ENCODE data around the gene ZNF473.
"Not testable (repeated sequence)": the region's sequence is repeated elsewhere in the genome, so short reads cannot be mapped to it uniquely, and the experiment has no call there.

Gene ZNF473

DNA sequence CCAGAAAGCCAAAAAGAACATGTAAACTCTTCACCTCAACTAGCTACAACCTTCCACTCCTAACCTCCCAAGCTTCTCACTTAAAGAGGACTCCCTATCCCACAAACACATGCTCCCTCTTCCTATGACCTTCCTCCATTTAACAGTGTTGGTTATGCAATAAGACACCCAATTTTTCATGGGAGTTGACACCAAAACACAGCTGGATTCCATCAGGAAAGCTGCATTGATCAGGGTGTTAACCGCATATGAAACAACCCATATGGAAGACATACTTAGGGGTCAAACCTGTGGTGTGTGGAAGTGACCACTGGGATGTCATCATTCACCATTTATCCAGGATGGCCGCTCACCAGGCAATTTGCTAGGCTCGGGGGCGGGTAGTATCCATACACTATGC lies 21.9 kb downstream of the ZNF473 start:
- DNase-seq (ENCODE audit: low read depth, low spot score): no peak

- DNase-seq (ENCODE audit: low read depth, low spot score): peak; percentile 60
Measured at GRCh38 chr19:50050406-50051227, 24.8 kb downstream of the ZNF473 start.

- DNase-seq (ENCODE audit: low read depth, low spot score): not testable (repeated sequence)
Measured at GRCh38 chr19:50051228-50051895, 25.6 kb downstream of the ZNF473 start.

DNA sequence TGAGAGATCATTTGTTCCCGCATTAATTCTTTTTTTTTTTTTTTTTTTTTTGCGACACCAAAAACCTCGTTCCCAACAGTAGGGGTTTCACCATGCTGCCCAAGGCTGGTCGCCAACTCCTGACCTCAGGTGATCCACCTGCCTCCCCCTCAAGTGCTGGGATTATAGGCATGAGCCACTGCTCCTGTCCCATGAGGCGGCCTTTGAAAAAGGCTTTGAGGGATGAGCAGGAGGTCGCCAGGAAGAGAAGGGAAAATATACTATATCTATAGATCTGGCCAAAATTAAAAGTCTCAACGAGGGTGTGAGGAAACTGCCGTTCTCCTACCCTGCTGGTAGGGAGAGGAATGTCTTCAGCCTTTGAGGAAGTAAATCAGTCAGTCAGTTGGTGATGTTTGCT lies 26.2 kb downstream of the ZNF473 start:
- no peak for DNase-seq (ENCODE audit: low read depth, low spot score)

DNA sequence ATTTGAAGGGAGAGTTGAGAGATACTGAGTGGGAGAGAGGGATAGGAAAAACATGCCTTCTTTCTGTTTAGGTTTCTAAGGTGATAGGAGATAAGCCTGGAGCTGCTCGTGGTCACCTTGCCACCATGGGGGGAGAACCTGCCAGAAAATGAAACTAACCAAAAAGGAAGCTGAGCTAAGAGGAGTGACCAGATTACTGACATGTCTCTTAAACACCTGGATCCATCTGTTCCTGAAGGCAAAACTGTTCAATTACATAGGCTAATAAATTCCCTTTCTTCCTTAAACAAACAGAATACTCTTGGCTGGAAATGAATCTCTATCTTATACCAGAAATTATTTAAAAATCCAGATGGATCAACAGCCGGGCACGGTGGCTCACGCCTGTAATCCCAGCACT lies 27.3 kb downstream of the ZNF473 start:
- DNase-seq (ENCODE audit: low read depth, low spot score): no peak

DNA sequence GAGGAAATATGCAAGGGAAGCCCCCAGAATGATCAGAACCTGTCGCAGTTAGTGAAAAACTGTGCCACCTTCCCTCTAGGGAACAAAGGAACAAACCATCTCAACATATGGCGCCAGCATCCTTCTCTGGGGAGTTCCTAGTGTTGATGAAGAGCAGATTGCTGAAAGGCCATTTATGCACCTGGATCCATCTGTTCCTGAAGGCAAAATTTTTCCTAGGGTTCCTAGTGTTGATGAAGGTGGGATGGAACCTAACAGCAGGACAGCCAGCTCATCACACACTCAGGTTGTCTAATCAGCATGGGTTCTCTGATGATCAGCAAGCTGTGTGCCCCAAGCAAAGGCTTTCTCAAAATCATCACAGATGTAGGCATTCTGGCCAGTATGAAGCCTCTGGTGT lies 32.6 kb downstream of the ZNF473 start:
- no peak for DNase-seq (ENCODE audit: low read depth, low spot score)

DNA sequence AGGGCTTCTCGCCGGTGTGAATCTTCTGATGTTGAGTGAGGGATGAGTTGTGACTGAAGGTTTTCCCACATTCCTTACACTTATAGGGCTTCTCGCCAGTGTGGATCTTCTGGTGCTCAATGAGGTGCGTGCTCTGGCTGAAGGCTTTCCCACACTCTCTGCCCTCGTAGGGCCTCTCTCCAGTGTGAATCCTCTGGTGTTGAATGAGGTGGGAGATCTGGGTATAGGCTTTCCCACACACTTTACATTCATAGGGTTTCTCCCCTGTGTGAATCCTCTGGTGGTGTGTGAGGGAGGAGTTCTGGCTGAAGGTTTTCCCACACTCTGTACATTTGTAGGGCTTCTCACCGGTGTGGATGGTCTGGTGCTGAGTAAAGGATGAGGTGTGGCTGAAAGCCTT lies 33.2 kb downstream of the ZNF473 start:
- DNase-seq (ENCODE audit: low read depth, low spot score): no peak

DNA sequence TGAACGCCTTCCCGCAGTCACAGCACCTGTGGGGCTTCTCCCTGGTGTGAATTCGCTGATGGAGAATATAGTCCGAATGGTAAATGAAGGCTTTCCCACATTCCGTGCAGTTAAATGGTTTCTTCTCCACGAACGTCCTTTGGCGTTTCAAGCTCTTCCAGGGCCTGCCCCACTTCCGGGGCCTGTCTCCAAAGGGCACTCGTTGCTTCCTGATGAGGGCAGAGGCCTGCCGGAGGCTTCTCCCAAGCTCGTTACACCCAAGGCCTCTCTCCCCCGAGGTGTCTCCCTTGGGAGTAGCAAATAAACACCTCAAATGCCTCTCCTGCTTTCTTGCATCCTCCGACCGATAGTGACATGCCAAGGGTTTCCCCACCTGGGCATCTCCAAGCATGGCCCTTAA lies 34.3 kb downstream of the ZNF473 start:
- DNase-seq (ENCODE audit: low read depth, low spot score): no peak

GRCh38 chr19:50061650-50062049 lies 35.8 kb downstream of the ZNF473 start:
- no peak for DNase-seq (ENCODE audit: low read depth, low spot score)

DNA sequence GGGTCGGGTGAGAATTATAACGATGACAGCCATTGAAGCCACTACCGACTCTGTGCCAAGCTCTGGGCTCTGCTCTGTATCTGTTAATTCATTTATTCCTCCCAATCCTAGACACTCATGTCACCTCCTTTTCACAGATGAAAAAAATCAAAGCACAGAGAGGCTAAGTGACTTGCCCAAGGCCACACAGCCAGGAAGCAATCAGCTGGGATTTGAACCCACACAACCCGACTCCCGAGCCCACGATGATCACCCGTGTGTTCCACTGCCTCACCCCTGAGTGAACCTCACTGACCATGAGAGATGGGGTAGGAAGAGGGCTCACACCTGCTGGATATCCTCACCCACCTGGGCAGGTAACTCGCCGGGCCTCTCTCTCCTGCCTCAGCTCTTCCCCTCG lies 40.1 kb downstream of the ZNF473 start:
- DNase-seq (ENCODE audit: low read depth, low spot score): no peak

DNA sequence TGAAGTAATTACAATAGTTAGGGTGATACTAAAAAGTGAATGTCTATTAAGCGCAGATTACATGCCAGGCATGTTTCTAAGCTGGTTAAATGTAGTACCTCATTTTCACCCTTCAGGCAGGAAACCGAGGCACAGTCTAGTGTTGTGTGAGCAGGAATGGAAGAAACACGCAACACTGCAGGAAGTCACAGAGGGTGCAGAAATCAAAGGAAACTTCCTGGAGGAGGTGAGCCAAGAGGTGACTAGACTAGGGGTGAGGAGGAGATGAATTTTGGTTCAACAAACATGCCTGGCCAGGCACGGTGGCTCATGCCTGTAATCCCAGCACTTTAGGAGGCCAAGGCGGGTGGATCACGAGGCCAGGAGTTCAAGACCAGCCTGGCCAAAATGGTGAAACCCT lies 41.8 kb downstream of the ZNF473 start:
- no peak for DNase-seq (ENCODE audit: low read depth, low spot score)

- DNase-seq (ENCODE audit: low read depth, low spot score): not testable (repeated sequence)
Measured at GRCh38 chr19:50068382-50068781, 42.6 kb downstream of the ZNF473 start.

GRCh38 chr19:50075076-50075475 lies 49.3 kb downstream of the ZNF473 start:
- not testable (repeated sequence) for DNase-seq (ENCODE audit: low read depth, low spot score)

DNA sequence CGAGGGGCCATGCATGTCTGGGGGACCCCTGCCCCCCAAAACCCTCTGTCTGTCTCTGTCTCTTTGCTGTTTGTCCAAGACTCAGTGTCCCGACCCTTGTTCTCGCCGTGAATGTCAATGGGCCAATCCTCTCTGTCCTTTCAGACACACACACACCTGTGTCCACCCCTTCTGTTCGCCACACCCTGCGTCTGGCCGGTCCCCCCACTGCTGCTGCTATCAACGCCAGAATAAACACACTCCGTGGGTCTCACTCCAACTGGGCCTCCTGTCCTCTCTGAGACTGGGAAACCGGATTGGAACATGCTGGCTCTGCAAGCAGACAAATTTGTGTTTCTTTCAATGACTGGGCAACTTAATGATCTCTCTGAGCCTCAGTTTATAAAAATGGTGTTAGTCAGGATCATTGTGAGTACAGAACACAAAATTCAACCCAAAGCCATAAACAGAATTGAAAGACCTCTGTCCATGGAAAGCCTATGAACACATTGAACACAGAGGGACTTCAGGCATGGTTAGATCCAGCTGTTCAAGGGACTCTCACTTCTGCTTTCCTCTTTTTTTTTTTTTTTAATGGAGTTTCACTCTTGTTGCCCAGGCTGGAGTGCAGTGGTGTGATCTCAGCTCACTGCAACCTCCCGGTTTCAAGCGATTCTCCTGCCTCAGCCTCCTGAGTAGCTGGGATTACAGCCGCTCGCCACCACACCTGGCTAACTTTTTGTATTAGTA lies 50.0 kb downstream of the ZNF473 start:
- not testable (repeated sequence) for DNase-seq (ENCODE audit: low read depth, low spot score)

- DNase-seq (ENCODE audit: low read depth, low spot score): not testable (repeated sequence)
Measured at GRCh38 chr19:50076581-50077355, 51.0 kb downstream of the ZNF473 start.

GRCh38 chr19:50079014-50079413 lies 53.2 kb downstream of the ZNF473 start:
- DNase-seq (ENCODE audit: low read depth, low spot score): not testable (repeated sequence)

DNA sequence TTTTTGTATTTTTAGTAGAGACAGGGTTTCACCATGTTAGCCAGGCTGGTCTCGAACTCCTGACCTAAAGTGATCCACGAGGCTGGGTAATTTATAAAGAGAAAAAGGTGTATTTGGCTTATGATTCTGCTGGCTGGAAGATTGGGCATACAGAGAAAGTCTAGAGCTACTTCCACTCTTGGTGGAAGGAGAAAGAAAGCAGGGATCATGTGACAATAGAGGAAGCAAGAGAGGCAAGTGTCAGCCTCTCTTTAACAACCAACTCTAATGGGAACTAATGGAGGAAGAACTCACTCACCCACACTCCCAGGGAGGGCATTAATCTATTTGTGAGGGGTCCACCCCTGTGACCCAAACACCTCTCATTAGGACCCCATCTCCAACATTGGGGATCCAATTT lies 58.6 kb downstream of the ZNF473 start:
- DNase-seq (ENCODE audit: low read depth, low spot score): not testable (repeated sequence)

DNA sequence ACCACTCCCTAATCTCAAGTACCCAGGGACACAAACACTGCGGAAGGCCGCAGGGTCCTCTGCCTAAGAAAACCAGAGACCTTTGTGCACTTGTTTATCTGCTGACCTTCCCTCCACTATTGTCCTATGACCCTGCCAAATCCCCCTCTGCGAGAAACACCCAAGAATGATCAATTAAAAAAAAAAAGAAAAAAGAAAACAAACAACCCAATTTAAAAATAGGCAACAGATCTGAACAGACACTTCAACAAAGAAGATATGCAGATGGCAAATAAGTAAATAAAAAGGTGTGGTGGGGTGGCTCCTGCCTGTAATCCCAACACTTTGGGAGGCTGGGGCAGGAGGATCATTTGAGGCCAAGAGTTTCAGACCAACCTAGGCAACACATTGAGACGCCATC lies 61.3 kb downstream of the ZNF473 start:
- not testable (repeated sequence) for DNase-seq (ENCODE audit: low read depth, low spot score)

DNA sequence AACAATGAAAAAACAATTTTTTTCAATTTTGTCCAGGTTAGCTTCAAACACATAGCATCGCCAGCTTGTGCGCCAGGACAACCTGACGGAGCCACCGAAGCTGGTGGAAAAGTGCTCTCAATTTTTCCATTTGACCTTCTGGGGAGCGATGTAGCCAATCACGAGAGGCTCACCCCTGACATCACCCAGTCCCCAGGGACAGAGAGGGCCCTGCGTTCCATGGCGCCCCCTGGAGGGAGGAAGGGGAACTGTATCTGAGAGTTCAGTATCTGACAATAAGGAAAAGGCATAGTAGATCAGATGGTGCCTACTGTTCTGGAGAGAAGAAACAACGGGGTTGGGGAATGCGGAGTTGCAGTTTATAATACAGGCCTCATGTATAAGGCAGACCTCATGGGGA lies 64.9 kb downstream of the ZNF473 start:
- not testable (repeated sequence) for DNase-seq (ENCODE audit: low read depth, low spot score)

- DNase-seq (ENCODE audit: low read depth, low spot score): not testable (repeated sequence)
Measured at GRCh38 chr19:50091786-50092185, 66.0 kb downstream of the ZNF473 start.

GRCh38 chr19:50092597-50092996 lies 66.8 kb downstream of the ZNF473 start:
- not testable (repeated sequence) for DNase-seq (ENCODE audit: low read depth, low spot score)

GRCh38 chr19:50097884-50098283 lies 72.1 kb downstream of the ZNF473 start:
- not testable (repeated sequence) for DNase-seq (ENCODE audit: low read depth, low spot score)

All from activated CD4-positive, CD25-positive, alpha-beta regulatory T cell treated with anti-CD3 and anti-CD28 coated beads, Interleukin-2, amount 50 U/mL, for 16 hours (primary cell).